Stimulated activated CD8-positive, alpha-beta memory T cell treated with anti-CD3 and anti-CD28 coated beads, Interleukin-12 subunit alpha, Interleukin-12 subunit beta, amount 100 ng/mL, for 24 hours (primary cell): ENCODE measurements around the gene NOXRED1.
"Not testable (repeated sequence)": the region's sequence is repeated elsewhere in the genome, so short reads cannot be mapped to it uniquely, and the experiment has no call there.

ENCODE experiments used
- DNase-seq: peaks from one replicate; pipeline ENCODE4 v3.0.0-alpha.2; 2020; ENCODE audit errors: extremely low read depth

Gene NOXRED1

GRCh38 chr14:77423423-77423822 lies at the start of gene NOXRED1:
NOXRED1 (minus strand) TSS chr14:77423523; CDS start chr14:77422889, 634 bp downstream.
- DNase-seq = no peak

- DNase-seq = no peak
Observed at GRCh38 chr14:77470224-77470870, 47.0 kb upstream of the NOXRED1 start.

DNA sequence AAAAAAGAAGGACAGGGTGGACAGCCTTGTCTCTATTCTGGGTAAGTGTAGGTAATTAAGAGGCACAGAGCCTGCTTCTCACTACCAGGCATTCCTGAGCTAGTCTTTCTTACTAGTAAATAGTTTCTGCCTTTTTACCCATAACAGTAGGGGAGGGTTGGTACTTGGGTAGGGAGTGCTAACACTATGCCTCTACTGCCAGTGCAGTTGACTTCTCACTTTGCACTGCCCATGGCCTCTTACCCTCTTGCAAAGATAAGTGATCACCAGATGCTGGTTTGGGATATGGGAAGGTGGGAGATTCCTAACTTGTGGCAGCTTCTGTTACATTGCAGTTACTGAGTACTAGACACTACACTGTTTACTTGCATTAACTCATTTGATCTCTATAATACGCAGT lies 46.2 kb upstream of the NOXRED1 start:
- DNase-seq = no peak

- no peak for DNase-seq
Observed at GRCh38 chr14:77469067-77469505, 45.8 kb upstream of the NOXRED1 start.

DNA sequence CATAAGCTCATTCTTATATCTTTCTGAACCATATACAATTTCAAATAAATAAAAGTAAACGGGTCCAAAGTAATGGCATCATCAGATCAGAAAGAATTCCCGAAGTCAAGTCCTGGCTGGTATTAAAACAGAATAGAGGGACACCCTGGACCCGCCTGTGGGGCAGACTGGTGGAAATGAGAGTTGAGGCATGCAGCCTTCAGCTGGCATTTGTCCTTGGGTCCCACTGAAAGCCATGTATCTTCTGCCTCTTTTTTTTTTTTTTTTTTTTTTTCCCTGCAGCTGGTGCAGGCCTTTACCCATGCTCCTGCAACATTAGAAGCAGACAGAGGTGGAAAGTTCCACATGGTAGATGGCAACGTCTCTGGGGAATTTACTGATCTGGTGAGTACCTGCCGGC lies 44.5 kb upstream of the NOXRED1 start:
- DNase-seq = no peak

DNA sequence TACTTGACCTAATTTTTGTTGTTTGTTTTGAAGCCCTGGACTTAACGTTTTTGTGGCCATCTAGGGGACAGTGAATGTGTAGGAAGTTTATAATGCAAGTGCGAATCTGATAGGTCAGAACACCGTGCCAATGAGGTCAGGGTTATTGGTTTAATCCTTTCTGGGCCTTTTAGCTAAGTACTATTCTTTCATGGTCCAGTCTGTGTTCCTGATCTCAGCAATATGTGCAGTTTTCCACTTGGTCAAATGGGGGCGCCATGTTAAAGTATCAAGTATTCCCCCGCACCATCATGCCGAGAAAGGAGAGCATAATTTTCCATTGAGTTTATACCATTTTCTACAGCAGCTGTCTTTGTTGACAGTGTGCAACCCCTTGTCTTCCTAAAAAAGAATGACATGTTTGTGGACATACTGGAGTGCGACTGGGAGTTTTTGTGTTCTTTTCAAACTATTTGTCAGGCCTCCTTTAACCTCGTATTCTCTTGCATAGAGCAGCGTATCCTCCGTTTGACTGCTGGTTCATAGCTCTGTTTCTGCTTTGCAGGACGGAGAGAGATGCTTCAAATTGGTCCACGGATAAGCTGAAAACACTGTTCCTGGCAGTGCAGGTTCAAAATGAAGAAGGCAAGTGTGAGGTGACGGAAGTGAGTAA lies 35.9 kb upstream of the NOXRED1 start:
- no peak for DNase-seq

DNA sequence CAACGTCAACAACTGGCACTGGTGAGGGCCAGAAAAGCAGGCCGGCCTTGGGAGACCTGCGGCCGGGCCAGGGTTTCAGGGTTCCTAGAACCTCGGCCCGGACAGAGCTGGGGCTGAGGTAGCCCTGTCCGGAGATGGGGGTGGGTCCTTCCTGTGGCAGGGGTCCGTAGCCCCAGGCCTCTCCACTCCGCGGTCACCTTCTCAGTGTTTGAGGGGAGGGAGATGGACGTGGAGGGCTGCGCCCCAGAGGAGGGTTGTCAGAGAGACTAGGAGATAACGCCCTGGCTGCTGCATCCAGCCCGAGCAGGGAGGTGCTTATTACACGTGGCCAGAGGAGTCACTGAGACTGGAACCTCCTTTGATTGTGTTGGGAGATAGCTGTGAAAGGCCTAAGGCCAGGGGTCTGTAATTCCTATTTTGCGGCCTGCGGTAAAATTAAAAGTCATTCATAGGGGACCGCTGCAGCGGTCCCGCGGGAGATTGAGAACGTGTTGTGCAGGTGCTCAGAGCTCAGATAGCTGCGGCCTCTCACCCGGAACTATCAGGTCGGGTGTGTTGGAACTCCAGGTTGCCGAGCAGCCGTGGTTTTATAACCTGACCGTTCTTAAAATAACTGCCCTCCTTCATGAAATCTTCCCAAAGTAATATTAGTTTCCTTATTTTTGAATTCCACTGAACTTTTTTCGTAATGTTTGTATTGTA lies 35.1 kb upstream of the NOXRED1 start:
- peak; percentile 9 for DNase-seq

DNA sequence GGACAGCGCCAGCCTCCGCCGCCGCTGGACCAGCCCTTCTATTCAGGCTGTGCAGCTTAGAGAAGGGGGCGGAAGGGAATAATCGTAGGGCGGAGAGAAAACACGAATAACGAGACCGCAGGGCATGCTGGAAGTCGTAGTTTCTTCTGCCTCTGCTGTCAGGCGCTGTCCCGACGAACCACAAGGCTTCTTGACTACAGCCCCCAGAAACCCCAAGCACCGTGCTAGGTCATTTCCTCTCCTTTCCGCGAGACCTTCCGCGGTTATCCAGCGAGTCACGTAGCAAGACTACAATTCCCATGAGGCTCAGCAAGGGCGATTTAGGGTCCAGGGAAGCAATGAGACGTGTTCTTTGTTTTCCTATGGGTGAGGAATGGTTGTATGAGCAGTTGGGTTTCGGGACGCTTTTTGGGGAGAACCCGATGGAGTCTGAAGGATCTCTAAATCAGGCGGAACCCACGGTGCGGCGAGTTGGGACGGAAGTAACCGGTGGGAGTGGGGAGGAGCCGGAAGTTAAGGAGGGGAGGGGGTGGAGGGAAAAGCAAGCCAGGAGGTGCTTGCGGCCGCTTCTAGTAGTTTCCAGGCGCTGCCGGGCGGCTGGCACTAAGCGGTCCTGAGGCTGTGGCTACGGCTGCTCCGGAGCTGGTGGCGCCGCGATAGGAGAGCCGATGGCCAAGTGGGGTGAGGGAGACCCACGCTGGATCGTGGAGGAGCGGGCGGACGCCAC lies 34.4 kb upstream of the NOXRED1 start, which contains the start of the genes AHSA1 and VIPAS39:
AHSA1 (plus strand) TSS at position 572 of the 727 bp plus-strand sequence; CDS start at position 669, 97 bp downstream.
VIPAS39 (minus strand) TSS at position 80 of the 727 bp plus-strand sequence. CDS start 3,499 bp downstream, outside the sequence.
- peak; percentile 86 for DNase-seq

DNA sequence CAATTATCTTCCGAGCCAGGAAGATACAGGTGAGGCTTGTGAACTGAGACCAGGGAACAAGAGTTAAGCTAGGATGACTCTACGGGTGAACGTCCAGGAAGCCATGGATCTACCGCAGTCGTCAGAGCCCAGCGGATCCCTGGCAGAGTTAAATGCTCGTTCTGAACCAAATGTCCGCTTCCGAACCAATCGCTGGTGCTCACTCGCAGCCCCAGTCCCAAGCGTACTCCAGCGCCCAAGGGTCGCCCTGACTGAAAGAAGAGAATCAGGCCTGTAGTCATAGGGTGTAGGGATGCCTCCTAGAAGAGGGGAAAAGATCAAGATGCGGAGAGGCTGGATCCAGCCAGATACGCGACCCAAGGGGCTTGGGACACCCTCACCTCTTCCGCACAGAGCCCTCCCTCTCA lies 33.8 kb upstream of the NOXRED1 start:
- DNase-seq = no peak

GRCh38 chr14:77455966-77456640 lies 32.8 kb upstream of the NOXRED1 start:
- no peak for DNase-seq

DNA sequence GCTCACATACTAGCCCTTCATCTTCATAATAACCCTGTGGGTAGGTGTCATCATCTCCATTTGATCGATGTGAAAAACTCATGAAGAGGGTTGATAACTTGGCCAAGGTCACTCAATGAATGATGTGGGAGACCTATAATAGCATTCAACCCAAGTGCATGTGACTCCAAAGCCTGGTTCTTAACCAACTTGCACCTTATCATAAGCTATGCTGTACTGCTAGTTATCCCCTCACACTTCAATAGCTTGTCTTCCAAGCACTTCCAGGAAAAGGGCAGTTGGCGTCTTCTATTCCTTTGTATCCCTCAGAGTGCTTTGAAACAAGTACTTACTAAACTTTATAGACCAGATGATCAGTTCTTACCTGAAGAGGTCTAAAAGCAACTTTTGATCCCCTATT lies 18.9 kb upstream of the NOXRED1 start:
- no peak for DNase-seq

DNA sequence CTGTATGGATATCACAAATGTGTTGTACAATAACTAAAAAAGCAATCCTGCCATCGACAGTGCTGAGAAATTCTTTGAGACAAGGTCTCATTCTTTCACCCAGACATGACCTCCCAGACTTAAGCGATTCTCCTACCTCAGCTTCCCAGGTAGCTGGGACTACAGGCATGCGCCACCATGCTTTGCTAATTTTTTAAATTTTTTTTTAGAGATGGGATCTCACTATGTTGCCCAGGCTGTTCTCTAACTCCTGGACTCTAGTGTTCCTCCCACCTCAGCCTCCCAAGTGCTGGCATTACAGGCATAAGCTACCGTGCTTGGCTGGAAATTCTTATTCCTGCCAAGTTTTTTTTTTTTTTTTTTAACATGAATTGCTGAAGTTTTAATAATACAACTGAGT lies 16.5 kb upstream of the NOXRED1 start:
- DNase-seq = no peak

DNA sequence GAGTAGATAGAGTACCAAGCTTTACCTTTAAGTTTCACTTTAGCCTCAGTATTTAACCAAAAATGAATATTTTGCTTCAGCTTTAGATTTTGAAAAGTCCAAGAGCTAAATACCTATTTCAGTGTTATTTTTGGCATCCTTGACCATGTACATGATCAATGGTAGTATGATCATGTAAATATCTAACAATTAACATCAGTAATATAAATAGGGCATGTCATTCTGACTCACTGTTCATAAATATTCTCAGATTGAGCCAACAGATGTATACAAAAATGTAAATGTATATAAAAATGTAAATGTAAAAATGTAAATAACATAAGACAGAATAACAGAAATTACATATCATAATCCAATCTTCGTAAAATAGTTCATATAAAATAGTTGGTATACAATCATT lies 15.3 kb upstream of the NOXRED1 start:
- no peak for DNase-seq

DNA sequence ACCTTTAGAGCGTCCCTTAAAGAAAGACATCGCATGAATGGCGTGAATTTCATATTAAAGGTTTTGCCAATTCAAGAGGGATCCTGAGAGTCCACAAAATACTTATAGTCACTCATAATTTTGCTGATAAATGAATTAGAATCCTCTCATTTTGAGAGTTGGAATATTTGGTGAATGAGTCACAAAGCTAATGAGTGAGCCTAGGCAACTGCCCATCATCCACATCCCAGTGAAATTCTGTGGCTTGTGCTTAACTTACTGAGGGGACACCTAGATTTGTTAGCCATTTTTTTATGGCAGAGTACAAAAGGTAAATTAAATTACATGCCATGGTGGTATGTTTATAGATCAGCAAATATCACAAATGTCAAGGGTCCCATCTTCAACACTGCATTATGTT lies 12.7 kb upstream of the NOXRED1 start:
- no peak for DNase-seq

GRCh38 chr14:77426396-77426795 lies 3.1 kb upstream of the NOXRED1 start:
- DNase-seq = no peak

DNA sequence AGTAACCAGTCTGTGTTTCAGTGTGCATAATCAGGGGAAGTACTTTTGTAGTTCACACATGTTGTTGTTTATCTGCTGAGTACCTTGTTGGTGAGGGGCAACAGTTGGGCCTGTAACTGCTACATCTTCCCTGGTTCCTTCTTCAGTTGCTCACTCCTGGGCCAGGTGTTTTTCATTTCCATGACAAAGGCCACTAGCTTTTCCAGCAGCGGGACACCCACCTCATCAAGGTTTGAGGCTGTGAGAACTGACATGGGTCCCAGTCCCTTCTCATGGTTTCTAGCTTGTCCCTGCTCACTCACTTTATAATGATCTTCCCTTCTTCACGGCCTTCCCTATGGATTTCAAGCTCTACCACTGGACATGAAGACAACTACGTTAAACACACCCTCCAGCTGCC lies 1.5 kb upstream of the NOXRED1 start:
- no peak for DNase-seq

DNA sequence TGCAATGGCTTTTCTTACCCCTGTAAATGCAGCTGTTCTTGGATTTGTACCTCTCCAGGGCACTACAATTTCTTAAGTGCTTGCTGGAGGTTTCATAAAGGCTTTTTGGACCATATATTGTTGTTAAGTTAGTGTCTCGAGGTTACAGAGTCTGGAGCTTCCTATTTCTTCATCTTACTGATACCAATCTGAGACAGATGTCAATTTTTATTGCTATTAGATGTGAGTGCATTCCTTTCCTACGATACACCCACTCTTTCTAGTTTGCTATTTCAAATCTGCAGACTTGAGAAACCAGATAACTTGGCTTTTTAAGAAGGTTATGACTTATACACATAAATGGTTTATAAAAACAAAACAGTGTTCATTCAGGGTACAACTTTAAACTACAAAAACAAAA lies 2.1 kb downstream of the NOXRED1 start:
- DNase-seq = no peak

DNA sequence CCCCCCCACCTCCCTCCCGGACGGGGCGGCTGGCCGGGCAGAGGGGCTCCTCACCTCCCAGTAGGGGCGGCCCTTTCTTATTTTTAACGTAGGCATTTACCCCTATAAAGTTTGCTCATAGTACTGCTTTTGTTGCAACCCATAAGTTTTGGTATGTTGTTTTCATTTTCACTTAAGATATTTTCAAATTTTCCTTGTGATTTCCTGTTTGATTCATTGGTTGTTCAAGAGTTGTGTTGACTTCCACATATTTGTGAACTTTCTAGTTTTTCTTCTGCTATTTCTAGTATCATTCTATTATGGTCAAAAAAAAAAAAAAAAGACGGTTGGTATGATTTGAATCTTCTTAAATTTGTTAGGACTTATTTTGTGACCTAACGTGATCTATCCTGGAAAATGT lies 6.5 kb downstream of the NOXRED1 start:
- DNase-seq = no peak

- not testable (repeated sequence) for DNase-seq
Observed at GRCh38 chr14:77416098-77416497, 7.2 kb downstream of the NOXRED1 start.

GRCh38 chr14:77415403-77416030 lies 7.8 kb downstream of the NOXRED1 start:
- not testable (repeated sequence) for DNase-seq

DNA sequence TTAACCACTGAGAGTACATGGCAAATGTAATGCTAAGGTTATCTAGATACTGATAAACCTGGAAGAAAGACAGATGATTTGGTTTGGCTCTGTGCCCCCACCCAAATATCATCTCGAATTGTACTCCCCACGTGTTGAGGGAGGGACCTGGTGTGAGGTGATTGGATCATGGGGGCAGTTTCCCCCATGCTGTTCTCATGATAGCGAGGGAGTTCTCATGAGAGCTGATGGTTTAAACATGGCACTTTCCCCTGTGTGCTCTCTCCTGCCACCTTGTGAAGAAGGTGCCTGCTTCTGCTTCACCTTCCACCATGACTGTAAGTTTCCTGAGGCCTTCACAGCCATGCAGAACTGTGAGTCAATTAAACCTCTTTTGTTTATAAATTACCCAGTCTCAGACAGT lies 14.2 kb downstream of the NOXRED1 start:
- DNase-seq = no peak
